Measurements from ENCODE around the gene NUP160.
"Not testable (repeated sequence)": the region's sequence is repeated elsewhere in the genome, so short reads cannot be mapped to it uniquely, and the experiment has no call there.

The NUP160 gene

GRCh38 chr11:47778878-47779483 lies 69.2 kb downstream of the NUP160 start:
- no peak overlapping the region for H3K4me3 Mint-ChIP-seq
- ATAC-seq = no peak
- H3K27ac Mint-ChIP-seq = no peak overlapping the region
- H3K9me3 Mint-ChIP-seq = no peaks in the 10 kb centered on the region
- no peak for DNase-seq
- no peaks in the 10 kb centered on the region for H3K4me1 Mint-ChIP-seq
- no peaks in the 10 kb centered on the region for H3K27me3 Mint-ChIP-seq

DNA sequence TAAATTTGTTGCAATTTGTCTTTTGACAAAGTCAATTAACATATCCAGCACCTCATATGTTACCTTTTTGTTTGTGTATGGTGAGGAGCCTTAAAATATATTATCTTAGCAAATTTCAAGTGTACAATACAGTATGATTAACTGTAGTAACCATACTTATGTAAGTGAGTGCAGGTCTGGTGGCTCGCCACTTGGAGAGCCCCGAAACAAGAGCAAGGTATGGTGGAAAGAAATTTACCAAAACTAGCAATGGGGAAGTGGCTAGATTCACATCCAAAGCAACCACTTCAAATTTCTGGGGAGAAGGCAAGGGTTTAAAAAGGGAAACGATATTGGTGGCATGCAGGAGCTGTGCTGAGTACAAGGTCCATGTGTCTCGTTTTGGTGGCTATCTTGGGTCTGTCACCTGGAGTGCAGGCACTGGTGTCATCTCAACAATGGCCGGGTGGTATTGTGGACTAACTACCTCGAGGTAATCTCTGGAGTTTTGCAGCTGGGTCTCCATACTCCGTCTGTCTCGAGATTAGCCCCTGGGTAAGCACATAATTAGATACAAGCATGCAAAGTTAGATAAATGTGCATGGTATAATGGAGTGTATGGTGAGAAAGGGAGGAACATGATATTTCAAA lies 72.8 kb downstream of the NUP160 start:
- H3K4me3 Mint-ChIP-seq = no peak overlapping the region
- no peak for ATAC-seq
- H3K9me3 Mint-ChIP-seq = no peaks in the 10 kb centered on the region
- no peak for DNase-seq
- H3K27me3 Mint-ChIP-seq = no peaks in the 10 kb centered on the region
- no peak overlapping the region for H3K27ac Mint-ChIP-seq
- no peaks in the 10 kb centered on the region for H3K4me1 Mint-ChIP-seq

DNA sequence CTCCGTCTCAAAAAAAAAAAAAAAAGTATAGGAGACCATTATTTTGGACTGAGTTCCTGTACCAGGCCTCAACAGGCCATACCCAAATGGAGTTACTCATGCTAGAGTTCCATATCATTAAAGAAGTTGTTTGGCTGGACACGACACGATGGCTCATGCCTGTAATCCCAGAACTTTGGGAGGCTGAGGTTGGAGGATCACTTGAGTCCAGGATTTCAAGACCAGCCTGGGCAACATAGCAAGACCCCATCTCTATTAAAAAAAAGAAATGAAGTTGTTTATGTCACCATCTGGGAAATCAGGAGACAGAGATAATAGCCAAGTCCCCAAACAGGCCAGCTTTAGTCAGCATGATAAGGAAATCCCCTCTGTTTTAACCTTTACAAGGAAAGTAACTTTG lies 74.3 kb downstream of the NUP160 start:
- no peak overlapping the region for H3K27ac Mint-ChIP-seq
- ATAC-seq (no peak), DNase-seq (no peak)
- H3K4me3 Mint-ChIP-seq = no peak overlapping the region
- H3K27me3 Mint-ChIP-seq = no peaks in the 10 kb centered on the region
- no peaks in the 10 kb centered on the region for H3K9me3 Mint-ChIP-seq
- no peaks in the 10 kb centered on the region for H3K4me1 Mint-ChIP-seq

DNA sequence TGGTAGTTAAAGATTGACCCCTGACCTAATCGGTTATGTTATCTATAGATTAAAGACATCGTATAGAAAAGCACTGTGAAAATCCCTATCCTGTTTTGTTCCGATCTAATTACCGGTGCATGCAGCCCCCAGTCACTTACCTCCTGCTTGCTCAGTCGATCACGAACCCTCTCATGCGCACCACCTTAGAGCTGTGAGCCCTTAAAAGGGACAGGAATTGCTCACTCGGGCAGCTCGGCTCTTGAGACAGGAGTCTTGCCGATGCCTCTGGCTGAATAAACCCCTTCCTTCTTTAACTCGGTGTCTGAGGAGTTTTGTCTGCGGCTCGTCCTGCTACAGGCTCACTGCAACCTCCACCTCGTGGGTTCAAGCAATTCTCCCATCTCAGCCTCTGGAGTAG lies 78.6 kb downstream of the NUP160 start:
- not testable (repeated sequence) for DNase-seq, H3K27me3 Mint-ChIP-seq, H3K9me3 Mint-ChIP-seq, H3K27ac Mint-ChIP-seq, ATAC-seq
- Mint-ChIP-seq H3K4me3 (peak overlapping the region; percentile 23 to 40), H3K4me1 (peaks cover 16% of the 10 kb centered on the region)

DNA sequence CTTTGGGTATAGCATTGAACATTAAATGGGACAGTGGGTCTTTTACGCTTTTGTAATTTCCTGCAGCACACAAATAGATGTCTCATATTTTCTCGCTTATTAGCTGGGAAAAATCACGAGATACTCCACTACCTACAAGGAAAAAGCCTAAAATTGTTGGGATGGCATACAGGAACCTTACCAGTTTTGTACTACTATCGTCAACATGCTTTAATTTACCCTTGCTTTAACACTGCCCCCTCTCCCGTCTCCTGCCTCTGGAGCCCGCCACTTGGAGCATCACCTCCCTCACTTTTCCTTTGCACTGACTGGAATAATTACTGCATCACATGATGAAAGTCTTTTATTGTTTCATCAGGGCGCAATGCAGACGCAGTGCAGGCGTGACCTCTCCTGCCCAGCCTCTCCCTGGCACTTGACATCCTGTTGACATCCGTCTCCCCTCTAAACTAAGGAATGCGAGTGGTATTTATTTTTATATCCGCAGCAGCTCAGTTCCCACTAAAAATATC lies 80.0 kb downstream of the NUP160 start:
- Mint-ChIP-seq H3K27ac (peak overlapping the region; percentile 100), H3K4me1 (peaks cover 21% of the 10 kb centered on the region), H3K27me3 (no peaks in the 10 kb centered on the region), H3K4me3 (peak overlapping the region; percentile 90 to 97), H3K9me3 (no peaks in the 10 kb centered on the region)
- DNase-seq (peak; percentile 13 to 43), ATAC-seq (no peak)

- Mint-ChIP-seq H3K9me3 (no peaks in the 10 kb centered on the region), H3K4me3 (peak overlapping the region; percentile 90 to 97), H3K27ac (peak overlapping the region; percentile 100), H3K4me1 (peaks cover 21% of the 10 kb centered on the region), H3K27me3 (no peaks in the 10 kb centered on the region)
- DNase-seq (peak; percentile 71 to 84), ATAC-seq (peak; percentile 63)
Measured at GRCh38 chr11:47766509-47767227, 81.5 kb downstream of the NUP160 start.

GRCh38 chr11:47765086-47765485 lies 83.1 kb downstream of the NUP160 start:
- H3K4me3 Mint-ChIP-seq = peak overlapping the region; percentile 90 to 97
- no peaks in the 10 kb centered on the region for H3K9me3 Mint-ChIP-seq
- ATAC-seq (no peak), DNase-seq (no peak)
- H3K4me1 Mint-ChIP-seq = peaks cover 23% of the 10 kb centered on the region
- H3K27me3 Mint-ChIP-seq = no peaks in the 10 kb centered on the region
- H3K27ac Mint-ChIP-seq = peak overlapping the region; percentile 94 to 100

GRCh38 chr11:47759291-47759690 lies 88.9 kb downstream of the NUP160 start:
- ATAC-seq, H3K4me1 Mint-ChIP-seq, H3K27me3 Mint-ChIP-seq, DNase-seq, H3K27ac Mint-ChIP-seq, H3K4me3 Mint-ChIP-seq, H3K9me3 Mint-ChIP-seq: not testable (repeated sequence)

- Mint-ChIP-seq H3K27me3 (no peaks in the 10 kb centered on the region), H3K4me1 (peaks cover 9% of the 10 kb centered on the region), H3K4me3 (no peak overlapping the region), H3K9me3 (no peaks in the 10 kb centered on the region), H3K27ac (no peak overlapping the region)
- no peak for DNase-seq
- ATAC-seq = no peak
Measured at GRCh38 chr11:47756208-47756607, 91.9 kb downstream of the NUP160 start.

GRCh38 chr11:47750725-47751124 lies 97.4 kb downstream of the NUP160 start:
- no peaks in the 10 kb centered on the region for H3K9me3 Mint-ChIP-seq
- H3K27ac Mint-ChIP-seq = peak overlapping the region in 1 of 2 donors; percentile 42
- peaks cover 4% of the 10 kb centered on the region for H3K4me1 Mint-ChIP-seq
- DNase-seq = no peak
- no peak overlapping the region for H3K4me3 Mint-ChIP-seq
- H3K27me3 Mint-ChIP-seq = no peaks in the 10 kb centered on the region
- ATAC-seq = no peak

GRCh38 chr11:47742494-47742893 lies 105.7 kb downstream of the NUP160 start:
- not testable (repeated sequence) for H3K4me3 Mint-ChIP-seq, ATAC-seq, DNase-seq, H3K9me3 Mint-ChIP-seq, H3K27me3 Mint-ChIP-seq, H3K4me1 Mint-ChIP-seq
- H3K27ac Mint-ChIP-seq = peak overlapping the region in 1 of 2 donors; percentile 27

GRCh38 chr11:47737817-47738216 lies 110.3 kb downstream of the NUP160 start:
- H3K4me3 Mint-ChIP-seq, DNase-seq, H3K27ac Mint-ChIP-seq, H3K27me3 Mint-ChIP-seq, H3K9me3 Mint-ChIP-seq, ATAC-seq, H3K4me1 Mint-ChIP-seq: not testable (repeated sequence)

GRCh38 chr11:47732271-47732670 lies 115.9 kb downstream of the NUP160 start:
- Mint-ChIP-seq H3K27me3 (no peaks in the 10 kb centered on the region), H3K9me3 (no peaks in the 10 kb centered on the region), H3K27ac (no peak overlapping the region), H3K4me3 (no peak overlapping the region), H3K4me1 (peaks cover 4% of the 10 kb centered on the region)
- no peak for DNase-seq
- no peak for ATAC-seq

DNA sequence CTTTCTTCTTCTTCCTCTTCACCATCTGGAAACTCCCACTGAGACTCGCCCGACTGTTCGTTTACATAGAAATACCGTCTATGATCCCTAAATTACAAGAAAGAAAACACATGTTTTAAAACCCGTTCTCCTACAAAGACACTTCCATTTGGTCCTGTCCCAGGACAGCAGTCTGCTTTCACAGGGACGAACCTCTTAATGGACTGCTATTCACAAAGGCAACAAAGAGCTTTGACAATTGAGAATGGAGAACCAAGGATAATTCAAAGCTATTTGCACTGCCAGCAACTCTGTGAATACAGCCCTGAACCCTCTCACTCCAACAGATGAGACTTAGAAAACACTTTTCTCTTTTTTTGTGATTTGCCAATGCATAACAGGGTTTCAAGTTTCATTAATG lies 116.7 kb downstream of the NUP160 start:
- Mint-ChIP-seq H3K4me1 (peaks cover 4% of the 10 kb centered on the region), H3K9me3 (no peaks in the 10 kb centered on the region), H3K4me3 (no peak overlapping the region), H3K27me3 (no peaks in the 10 kb centered on the region), H3K27ac (no peak overlapping the region)
- DNase-seq (no peak), ATAC-seq (no peak)

All from stimulated activated naive CD8-positive, alpha-beta T cell treated with anti-CD3 and anti-CD28 coated beads, Interleukin-15, amount 100 ng/mL, for 72 hours (primary cell).